Superior temporal gyrus (tissue), 1 donor: ENCODE data around the gene TRIM14.
"Not testable (repeated sequence)": the region's sequence is repeated elsewhere in the genome, so short reads cannot be mapped to it uniquely, and the experiment has no call there.

Experiments
- DNase-seq: peaks from one replicate; pipeline ENCODE4 v3.0.0-alpha.2; 2016; ENCODE audit errors: extremely low spot score

TRIM14 gene

GRCh38 chr9:98108531-98109031 is 10.4 kb downstream of the TRIM14 start:
- DNase-seq, result no peak

- DNase-seq, result no peak
These were observed 11.1 kb downstream of the TRIM14 start for GRCh38 chr9:98107926-98108325.

- no peak for DNase-seq
These were observed 14.0 kb downstream of the TRIM14 start for GRCh38 chr9:98105006-98105405.

GRCh38 chr9:98104445-98104881 is 14.6 kb downstream of the TRIM14 start:
- DNase-seq, result no peak

- no peak for DNase-seq
These were observed 17.2 kb downstream of the TRIM14 start for GRCh38 chr9:98101868-98102273.

GRCh38 chr9:98101416-98101815 is 17.6 kb downstream of the TRIM14 start:
- no peak for DNase-seq

- DNase-seq, result no peak
These were observed 18.6 kb downstream of the TRIM14 start for GRCh38 chr9:98100456-98100855.

GRCh38 chr9:98099898-98100297 is 19.1 kb downstream of the TRIM14 start:
- no peak for DNase-seq

DNA sequence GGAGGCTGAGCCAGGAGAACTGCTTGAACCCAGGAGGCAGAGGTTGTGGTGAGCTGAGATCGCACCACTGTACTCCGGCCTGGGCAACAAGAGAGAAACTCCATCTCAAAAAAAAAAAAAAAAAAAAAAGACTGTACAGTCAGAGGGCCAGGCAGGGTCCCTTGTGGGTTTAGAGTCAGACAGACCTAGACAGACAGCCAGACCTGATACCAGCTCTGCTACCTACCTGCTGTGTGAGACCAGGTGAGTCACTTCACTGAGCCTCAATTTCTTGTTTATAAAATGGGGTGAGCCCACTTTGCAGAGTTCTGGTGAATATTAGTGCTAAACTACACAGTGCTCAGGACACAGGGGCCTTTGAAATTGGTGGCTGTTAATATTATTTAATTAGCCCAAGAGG is 19.7 kb downstream of the TRIM14 start:
- DNase-seq, result no peak

- no peak for DNase-seq
These were observed 21.2 kb downstream of the TRIM14 start for GRCh38 chr9:98097836-98098235.

GRCh38 chr9:98096091-98096490 is 22.9 kb downstream of the TRIM14 start:
- no peak for DNase-seq

- DNase-seq, result no peak
These were observed 23.6 kb downstream of the TRIM14 start for GRCh38 chr9:98095401-98095800.

GRCh38 chr9:98094851-98095250 is 24.2 kb downstream of the TRIM14 start:
- DNase-seq, result no peak

DNA sequence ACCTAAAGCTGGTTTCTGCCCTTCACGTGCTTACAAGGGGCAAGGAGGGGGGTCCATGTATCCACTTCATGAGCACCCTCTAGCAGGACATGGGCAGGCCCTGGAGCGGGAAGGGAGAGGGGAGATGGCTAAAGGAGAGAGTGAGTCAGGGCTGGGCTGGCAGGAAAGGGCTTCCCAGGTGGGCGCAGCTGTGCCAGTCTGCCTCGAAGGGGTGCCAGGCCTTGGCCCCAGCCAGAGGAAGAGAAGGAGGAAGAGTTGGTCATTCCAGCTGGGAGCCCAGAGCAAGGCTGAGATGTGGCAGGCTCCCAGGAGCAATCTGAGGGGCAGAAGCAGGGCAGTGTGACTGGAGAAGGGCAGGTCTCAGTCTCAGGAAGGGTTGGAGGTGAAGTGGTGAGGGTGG is 24.7 kb downstream of the TRIM14 start:
- no peak for DNase-seq

DNA sequence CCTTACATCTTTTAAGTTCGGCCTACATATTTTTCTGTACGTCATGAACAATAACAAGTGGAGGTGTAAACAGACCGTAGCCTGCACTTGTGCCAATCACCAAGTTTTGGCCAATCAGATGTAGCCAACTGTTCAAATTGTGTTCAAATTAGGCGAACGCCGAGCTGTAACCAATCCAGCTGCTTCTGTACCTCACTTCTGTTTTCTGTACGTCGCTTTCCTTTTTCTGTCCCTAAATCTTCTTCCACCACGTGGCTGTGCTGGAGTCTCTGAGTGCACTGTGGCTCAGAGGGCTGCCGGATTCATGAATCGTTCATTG is 26.4 kb downstream of the TRIM14 start:
- DNase-seq, result peak; percentile 39

GRCh38 chr9:98091735-98092612 is 27.0 kb downstream of the TRIM14 start:
- DNase-seq, result peak; percentile 70

GRCh38 chr9:98090674-98091073 is 28.3 kb downstream of the TRIM14 start:
- not testable (repeated sequence) for DNase-seq

GRCh38 chr9:98087420-98088354 is 31.3 kb downstream of the TRIM14 start:
- no peak for DNase-seq

GRCh38 chr9:98086461-98086860 is 32.6 kb downstream of the TRIM14 start:
- DNase-seq, result no peak

DNA sequence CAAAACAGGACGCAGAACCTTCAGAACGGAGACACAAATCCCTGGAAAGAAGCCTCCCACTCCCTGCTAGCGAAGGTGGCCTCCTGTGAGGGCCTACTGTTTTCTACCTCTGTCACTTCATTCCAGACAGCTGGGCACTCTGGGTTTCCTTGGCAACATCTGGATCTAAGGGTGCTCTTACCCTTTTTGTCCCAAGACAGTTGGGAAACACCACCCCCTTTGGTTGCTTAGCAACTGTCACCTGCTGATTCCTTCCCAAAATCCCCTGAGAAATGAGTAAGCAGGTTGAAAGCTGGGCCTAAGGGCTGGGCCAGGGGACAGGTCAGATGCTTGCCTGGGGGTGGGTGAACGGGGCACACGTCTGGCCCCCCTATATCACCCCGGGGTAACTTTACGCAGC is 33.1 kb downstream of the TRIM14 start:
- DNase-seq, result no peak

GRCh38 chr9:98085058-98085457 is 34.0 kb downstream of the TRIM14 start:
- no peak for DNase-seq

DNA sequence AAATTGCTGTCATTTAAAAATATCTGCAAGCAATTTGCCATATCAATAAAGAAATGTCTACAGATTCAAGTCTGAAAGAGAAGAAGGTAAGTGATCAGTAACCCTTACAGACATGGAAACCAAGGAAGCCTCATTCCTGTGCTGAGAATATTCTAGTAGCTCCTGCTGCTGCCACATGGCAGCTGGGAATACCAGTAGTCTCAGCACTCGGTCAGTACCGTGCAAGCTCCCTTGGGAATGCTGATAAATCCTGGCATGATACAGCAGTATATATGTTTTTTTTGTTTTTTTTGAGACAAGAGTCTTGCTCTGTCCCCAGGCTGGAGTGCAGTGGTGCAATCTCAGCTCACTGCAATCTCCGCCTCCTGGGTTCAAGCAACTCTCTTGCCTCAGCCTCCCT is 34.6 kb downstream of the TRIM14 start:
- DNase-seq, result no peak
